K562 (cell line): ENCODE results near the gene CRYAA. TPM values are rescaled to one million over a fixed set of nuclear protein-coding genes. Genes with fewer than 3 reads are reported as not detected.

ENCODE experiments used
- ATAC-seq: fragments of 200-7000 bp; cut with Tn5 transposase; 3 replicates; pipeline ENCODE4 v1.9.1; 2020; ENCODE audit warnings: moderate library complexity
- BruUV-seq: library from RNA; stranded (reverse); fragments of 400-500 nt; replicated peaks from 2 replicates; lab custom pipeline; 2021; lab: Mats Ljungman, UMichigan
- CTCF ChIA-PET: fragments of 300-600 bp; formaldehyde crosslinking; extraction: SDS; loops from one replicate; lab custom pipeline; 2021; ENCODE audit warnings: low intra/inter-chr PET ratio; lab: Yijun Ruan, JAX
- POLR2A ChIA-PET: fragments of 300-600, 350-650 bp; sonication (Branson Sonifier 250); formaldehyde crosslinking; extraction: SDS; loops from one replicate; lab custom pipeline; 2021; ENCODE audit warnings: antibody characterized with exemption, inconsistent platforms; lab: Yijun Ruan, JAX
- DNase-seq, 4 experiments: peaks; one replicate each; pipeline versions ENCODE4 v3.0.0 to v3.0.0-alpha.2; 2011 to 2018; ENCODE audit warnings: low spot score in 3 of 4, mixed read lengths in 3 of 4; ENCODE audit errors: extremely low read depth in 1 of 4
- FAIRE-seq: peaks from 2 replicates; lab custom pipeline; 2011; peaks lifted over from hg19 to GRCh38; lab: Jason Lieb, UNC
- H2AFZ ChIP-seq: 2 replicates; pipeline ENCODE4 v1.6.0; 2011; ENCODE audit warnings: low read depth, low read length, control low read depth, inconsistent platforms
- H3K27ac ChIP-seq: fragments of 200-600 bp; 3 replicates; pipeline ENCODE4 v1.8.0; 2011; ENCODE audit warnings: low read depth, mild to moderate bottlenecking, control low read depth, inconsistent platforms, low read length, moderate library complexity, mixed read lengths; ENCODE audit errors: extremely low read depth
- H3K27me3 ChIP-seq, 2 experiments: fragments of 300-600 bp in 1 of 2; 2 replicates in 1 of 2; 3 replicates in 1 of 2; pipeline versions ENCODE4 v1.6.0 to v1.8.0; 2011; ENCODE audit warnings: inconsistent platforms in 2 of 2, low read length in 2 of 2, mild to moderate bottlenecking in 1 of 2, mixed read lengths in 1 of 2, moderate library complexity in 1 of 2; ENCODE audit not compliant: control insufficient read depth in 2 of 2, insufficient read depth in 2 of 2
- H3K36me3 ChIP-seq: fragments of 300-600 bp; 3 replicates; pipeline ENCODE4 v1.8.0; 2011; ENCODE audit warnings: mild to moderate bottlenecking, low read length, inconsistent platforms; ENCODE audit not compliant: control insufficient read depth, insufficient read depth
- H3K4me1 ChIP-seq, 2 experiments: fragments of 200-600 bp in 1 of 2; replicated peaks in 1 of 2; 2 replicates in 1 of 2; 3 replicates in 1 of 2; pipeline versions ENCODE4 v1.5.1 to v1.8.0; 2011; ENCODE audit warnings: inconsistent platforms in 2 of 2, low read length in 2 of 2, mild to moderate bottlenecking in 1 of 2, mixed read lengths in 1 of 2, moderate library complexity in 1 of 2; ENCODE audit not compliant: control insufficient read depth in 2 of 2, insufficient read depth in 2 of 2
- H3K4me2 ChIP-seq: 2 replicates; pipeline ENCODE4 v1.6.1; 2011; ENCODE audit warnings: low read length, control low read depth, inconsistent platforms, mixed read lengths; ENCODE audit not compliant: insufficient read depth
- H3K4me3 ChIP-seq: fragments of 200-600 bp; sonication (generic), shearing (Covaris generic); 2 replicates; pipeline ENCODE4 v1.5.1; 2016; ENCODE audit warnings: control low read depth, inconsistent platforms
- H3K79me2 ChIP-seq: fragments of 200-600 bp; 3 replicates; pipeline ENCODE4 v1.8.0; 2011; ENCODE audit warnings: low read length, inconsistent platforms; ENCODE audit not compliant: control insufficient read depth, insufficient read depth
- H3K9ac ChIP-seq, 2 experiments: 2 replicates each; pipeline versions ENCODE4 v1.6.0 to v1.6.1; 2011; ENCODE audit warnings: low read depth in 2 of 2, low read length in 2 of 2, control low read depth in 1 of 2, inconsistent platforms in 1 of 2, mild to moderate bottlenecking in 1 of 2, mixed read lengths in 1 of 2; ENCODE audit not compliant: insufficient read depth in 1 of 2
- H3K9me1 ChIP-seq: one replicate; pipeline ENCODE4 v1.6.0; 2011; ENCODE audit warnings: inconsistent platforms, mild to moderate bottlenecking, low read length, moderate library complexity; ENCODE audit not compliant: control insufficient read depth, insufficient read depth
- H3K9me3 ChIP-seq: replicated peaks from 2 replicates; pipeline ENCODE4 v1.5.1; 2011; ENCODE audit warnings: low read depth, low read length, inconsistent platforms; ENCODE audit not compliant: control insufficient read depth, insufficient read depth
- H4K20me1 ChIP-seq: replicated peaks from 2 replicates; pipeline ENCODE4 v1.6.1; 2011; ENCODE audit warnings: low read length, inconsistent platforms, mixed read lengths; ENCODE audit not compliant: control insufficient read depth, insufficient read depth
- ZNF316 ChIP-seq: fragments of 450-650 bp; IDR thresholded peaks from 2 replicates; pipeline ENCODE4 v1.6.1; 2016
- WGBS: fragments of 100-300 bp; shearing (Covaris generic); methylation state at CpG from one replicate; pipeline ENCODE4 v1.1.6; 2016; ENCODE audit warnings: low coverage, mixed read lengths; ENCODE audit not compliant: insufficient coverage; ENCODE audit errors: missing lambda C conversion rate; 5-methylcytosine and 5-hydroxymethylcytosine counted together
- in situ Hi-C: fragments of 300-500 bp; cut with MboI; formaldehyde crosslinking; loops from 4 replicates; pipeline ENCODE4 v1.15.0; 2018; ENCODE audit warnings: inconsistent platforms, mixed read lengths
- intact Hi-C: fragments of 100-400 bp; cut with micrococcal nuclease; formaldehyde crosslinking; loops from 2 replicates; pipeline ENCODE4 v1.14.2; 2022
- polyA plus RNA-seq, 8 experiments: library from polyadenylated mRNA; depleted of rRNA in 4 of 8; stranded (reverse) in 5 of 8; unstranded in 3 of 8; fragments of >200 nt; fragmentation: Nextera tagmentation in 2 of 8; fragmentation: Illumina TruSeq in 1 of 8; extraction: Ambion mirVana in 2 of 8; extraction: Trizol in 1 of 8; gene quantifications; 2 replicates each; pipeline versions ENCODE4 v1.2.1 to v1.2.3, GENCODE V29; 2011 to 2014; ENCODE audit warnings: inconsistent platforms in 1 of 8, missing spikeins in 1 of 8
- total RNA-seq, 7 experiments: library from RNA; depleted of rRNA in 6 of 7; stranded (reverse); fragments of >200 nt in 6 of 7; fragmentation: Illumina TruSeq in 2 of 7; extraction: Trizol in 2 of 7; gene quantifications; 2 replicates each; pipeline versions ENCODE4 v1.2.1 to v1.2.3, GENCODE V29; 2011 to 2021; ENCODE audit warnings: low replicate concordance in 1 of 7
- TF ChIP-seq, protein P1 (sequence below): fragments of 450-650 bp; IDR thresholded peaks from 2 replicates; pipeline ENCODE4 v1.7.1; 2018; ENCODE audit warnings: mild to moderate bottlenecking, low read depth; ENCODE audit not compliant: partially characterized antibody

The CRYAA gene
- total and polyA plus RNA-seq, 9 of the 15 experiments (the other 6 are each of a cell fraction or from before 2014, with no cell fraction given): not detected

GRCh38 chr21:43196826-43197225, 28.0 kb downstream of the CRYAA start:
- H3K4me3 ChIP-seq: no peak overlapping the region
- 0% methylated on average over 6 of the region's 6 CpGs for WGBS
- no peak overlapping the region for H3K9ac ChIP-seq
- in situ Hi-C loops: no loop called here
- no TSS peak for BruUV-seq
- POLR2A ChIA-PET: interaction anchor here (0.6 kb wide), 1 partner anchor 10 kb away, joined by 4 read pairs; no protein-coding TSS in a partner anchor
- ATAC-seq (no peak), DNase-seq (no peak), FAIRE-seq (no peak)
- H3K27me3 ChIP-seq: peaks cover 22 to 49% of the 10 kb centered on the region in 2 experiments
- no peaks in the 10 kb centered on the region for H4K20me1 ChIP-seq
- H3K9me1 ChIP-seq: no peaks in the 10 kb centered on the region
- TF ChIP-seq ZNF316: no peak
- TF ChIP-seq, protein P1, sequence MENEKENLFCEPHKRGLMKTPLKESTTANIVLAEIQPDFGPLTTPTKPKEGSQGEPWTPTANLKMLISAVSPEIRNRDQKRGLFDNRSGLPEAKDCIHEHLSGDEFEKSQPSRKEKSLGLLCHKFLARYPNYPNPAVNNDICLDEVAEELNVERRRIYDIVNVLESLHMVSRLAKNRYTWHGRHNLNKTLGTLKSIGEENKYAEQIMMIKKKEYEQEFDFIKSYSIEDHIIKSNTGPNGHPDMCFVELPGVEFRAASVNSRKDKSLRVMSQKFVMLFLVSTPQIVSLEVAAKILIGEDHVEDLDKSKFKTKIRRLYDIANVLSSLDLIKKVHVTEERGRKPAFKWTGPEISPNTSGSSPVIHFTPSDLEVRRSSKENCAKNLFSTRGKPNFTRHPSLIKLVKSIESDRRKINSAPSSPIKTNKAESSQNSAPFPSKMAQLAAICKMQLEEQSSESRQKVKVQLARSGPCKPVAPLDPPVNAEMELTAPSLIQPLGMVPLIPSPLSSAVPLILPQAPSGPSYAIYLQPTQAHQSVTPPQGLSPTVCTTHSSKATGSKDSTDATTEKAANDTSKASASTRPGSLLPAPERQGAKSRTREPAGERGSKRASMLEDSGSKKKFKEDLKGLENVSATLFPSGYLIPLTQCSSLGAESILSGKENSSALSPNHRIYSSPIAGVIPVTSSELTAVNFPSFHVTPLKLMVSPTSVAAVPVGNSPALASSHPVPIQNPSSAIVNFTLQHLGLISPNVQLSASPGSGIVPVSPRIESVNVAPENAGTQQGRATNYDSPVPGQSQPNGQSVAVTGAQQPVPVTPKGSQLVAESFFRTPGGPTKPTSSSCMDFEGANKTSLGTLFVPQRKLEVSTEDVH: no peak
- no peak overlapping the region for H2AFZ ChIP-seq
- H3K4me2 ChIP-seq: no peak overlapping the region
- intact Hi-C loops: no loop called here
- H3K79me2 ChIP-seq: no peaks in the 10 kb centered on the region
- H3K36me3 ChIP-seq: no peaks in the 10 kb centered on the region
- H3K9me3 ChIP-seq: peaks cover 5% of the 10 kb centered on the region; the same call in 1 of the 2 replicates
- peaks cover 0 to 11% of the 10 kb centered on the region in 2 experiments; a peak in 1 of 5 replicates for H3K4me1 ChIP-seq
- H3K27ac ChIP-seq: no peak overlapping the region
- CTCF ChIA-PET: no interaction called here
